IPS-18c (cell line): ENCODE measurements around the gene DNAH8.

Source experiments
- H3K4me3 ChIP-seq: 2 replicates; pipeline ENCODE4 v1.7.0; 2013; ENCODE audit warnings: low read depth, mild to moderate bottlenecking, low read length, moderate library complexity; ENCODE audit not compliant: insufficient read depth
- H3K9me3 ChIP-seq: one replicate; pipeline ENCODE4 v1.6.1; 2013; ENCODE audit warnings: mild to moderate bottlenecking, low read length, moderate library complexity; ENCODE audit not compliant: control insufficient read depth, insufficient read depth

The DNAH8 gene

GRCh38 chr6:38715016-38715689 lies at the start of gene DNAH8:
Gene DNAH8, plus strand, starts transcription at chr6:38715311. Its CDS starts 7,499 bp downstream, at chr6:38722810.
- H3K9me3 ChIP-seq = no peaks in the 10 kb centered on the region
- H3K4me3 ChIP-seq = peak within 1 kb of the TSS; percentile 47

- H3K4me3 ChIP-seq = no peak overlapping the region
- no peaks in the 10 kb centered on the region for H3K9me3 ChIP-seq
Observed at GRCh38 chr6:38671885-38672467, 43.1 kb upstream of the DNAH8 start.

GRCh38 chr6:38673397-38674165 lies 41.5 kb upstream of the DNAH8 start:
- H3K4me3 ChIP-seq = no peak overlapping the region

GRCh38 chr6:38676236-38676973 lies 38.7 kb upstream of the DNAH8 start:
- H3K4me3 ChIP-seq = no peak overlapping the region
- no peaks in the 10 kb centered on the region for H3K9me3 ChIP-seq

More at GRCh38 chr6:38673397-38674165, 41.5 kb upstream of the DNAH8 start:
- H3K9me3 ChIP-seq = no peaks in the 10 kb centered on the region

- Histone ChIP-seq H3K9me3 (no peaks in the 10 kb centered on the region), H3K4me3 (no peak overlapping the region)
Observed at GRCh38 chr6:38676974-38677544, 38.1 kb upstream of the DNAH8 start.

- Histone ChIP-seq H3K9me3 (no peaks in the 10 kb centered on the region), H3K4me3 (no peak overlapping the region)
Observed at GRCh38 chr6:38678178-38678760, 36.8 kb upstream of the DNAH8 start.

GRCh38 chr6:38679668-38680067 lies 35.4 kb upstream of the DNAH8 start:
- Histone ChIP-seq H3K4me3 (no peak overlapping the region), H3K9me3 (no peaks in the 10 kb centered on the region)

GRCh38 chr6:38681850-38682249 lies 33.3 kb upstream of the DNAH8 start:
- Histone ChIP-seq H3K4me3 (no peak overlapping the region), H3K9me3 (no peaks in the 10 kb centered on the region)

GRCh38 chr6:38684237-38684636 lies 30.9 kb upstream of the DNAH8 start:
- no peaks in the 10 kb centered on the region for H3K9me3 ChIP-seq
- no peak overlapping the region for H3K4me3 ChIP-seq

GRCh38 chr6:38684904-38685303 lies 30.2 kb upstream of the DNAH8 start:
- no peak overlapping the region for H3K4me3 ChIP-seq

GRCh38 chr6:38686270-38687042 lies 28.7 kb upstream of the DNAH8 start:
- no peak overlapping the region for H3K4me3 ChIP-seq
- no peaks in the 10 kb centered on the region for H3K9me3 ChIP-seq

More at GRCh38 chr6:38684904-38685303, 30.2 kb upstream of the DNAH8 start:
- H3K9me3 ChIP-seq = no peaks in the 10 kb centered on the region

GRCh38 chr6:38687043-38687353 lies 28.1 kb upstream of the DNAH8 start:
- Histone ChIP-seq H3K4me3 (no peak overlapping the region), H3K9me3 (no peaks in the 10 kb centered on the region)

- no peaks in the 10 kb centered on the region for H3K9me3 ChIP-seq
- H3K4me3 ChIP-seq = no peak overlapping the region
Observed at GRCh38 chr6:38687549-38687948, 27.6 kb upstream of the DNAH8 start.

GRCh38 chr6:38688579-38689087 lies 26.5 kb upstream of the DNAH8 start:
- no peak overlapping the region for H3K4me3 ChIP-seq
- H3K9me3 ChIP-seq = no peaks in the 10 kb centered on the region

- no peak overlapping the region for H3K4me3 ChIP-seq
- H3K9me3 ChIP-seq = peaks cover 2% of the 10 kb centered on the region
Observed at GRCh38 chr6:38695227-38695900, 19.7 kb upstream of the DNAH8 start.

- H3K9me3 ChIP-seq = peaks cover 5% of the 10 kb centered on the region
- H3K4me3 ChIP-seq = no peak overlapping the region
Observed at GRCh38 chr6:38695933-38696332, 19.2 kb upstream of the DNAH8 start.
